GM18907 (cell line): Measurements from ENCODE around the gene ARMH1.
"Not testable (repeated sequence)": the region's sequence is repeated elsewhere in the genome, so short reads cannot be mapped to it uniquely, and the experiment has no call there.

Experiments
- ATAC-seq: cut with Tn5 transposase; IDR thresholded peaks from one replicate; pipeline ENCODE4 v1.9.1; 2021; ENCODE audit warnings: mild to moderate bottlenecking, moderate library complexity; ENCODE audit not compliant: unreplicated experiment

The ARMH1 gene

DNA sequence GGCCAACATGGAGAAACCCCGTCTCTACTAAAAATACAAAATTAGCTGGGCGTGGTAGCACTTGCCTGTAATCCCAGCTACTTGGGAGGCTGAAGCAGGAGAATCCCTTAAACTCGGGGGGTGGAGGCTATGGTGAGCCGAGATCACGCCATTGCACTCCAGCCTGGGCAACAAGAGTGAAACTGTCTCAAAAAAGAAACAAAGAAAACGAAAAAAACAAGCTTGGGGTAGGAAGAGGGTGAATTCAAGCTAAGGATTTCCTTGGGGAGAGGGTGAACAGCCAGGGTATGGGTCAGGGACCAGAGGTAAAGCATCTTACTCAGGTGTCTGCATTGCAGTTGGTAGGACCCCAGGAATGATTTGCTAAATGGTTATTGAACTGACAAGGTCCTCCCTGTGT, 91.9 kb downstream of the ARMH1 start:
- not testable (repeated sequence) for ATAC-seq
